Vagina (tissue), 2 donors: ENCODE results near the gene UBXN2A. TPM values are rescaled to one million over a fixed set of nuclear protein-coding genes. Genes with fewer than 3 reads are reported as not detected.

ENCODE experiments used
- DNase-seq, 2 donors: peaks; one replicate each; pipeline ENCODE4 v3.0.0-alpha.2; 2017; ENCODE audit errors: extremely low spot score in 2 of 2
- H3K27ac ChIP-seq: fragments of 200-600 bp; sonication (generic); one replicate; pipeline ENCODE4 v1.5.1; 2019
- H3K27me3 ChIP-seq: fragments of 200-600 bp; sonication (generic); one replicate; pipeline ENCODE4 v1.5.1; 2019
- H3K36me3 ChIP-seq, 2 donors: fragments of 200-600 bp; sonication (generic); one replicate each; pipeline ENCODE4 v1.5.1; 2017 to 2019
- H3K4me1 ChIP-seq: fragments of 200-600 bp; sonication (generic); one replicate; pipeline ENCODE4 v1.5.1; 2019
- H3K4me3 ChIP-seq, 2 donors: fragments of 200-600 bp; sonication (generic); 1 replicate in 1 of 2; 2 replicates in 1 of 2; pipeline ENCODE4 v1.5.1; 2016 to 2019
- H3K9me3 ChIP-seq: fragments of 200-600 bp; sonication (generic); one replicate; pipeline ENCODE4 v1.5.1; 2019
- POLR2A ChIP-seq, 2 donors: fragments of 450-650 bp; IDR thresholded peaks; one replicate each; pipeline ENCODE4 v1.6.1; 2017; ENCODE audit warnings: antibody characterized with exemption in 2 of 2, mild to moderate bottlenecking in 2 of 2, moderate library complexity in 2 of 2
- POLR2AphosphoS5 ChIP-seq, 2 donors: sonication (generic); formaldehyde crosslinking; IDR thresholded peaks; one replicate each; pipeline ENCODE4 v1.9.0; 2017; ENCODE audit warnings: antibody characterized with exemption in 2 of 2, mild to moderate bottlenecking in 2 of 2, low read depth in 1 of 2; ENCODE audit not compliant: insufficient read depth in 1 of 2
- intact Hi-C: fragments of 100-400 bp; cut with DNase I; formaldehyde crosslinking; loops from one replicate; pipeline ENCODE4 v1.15.1; 2023
- total RNA-seq: library from RNA; depleted of rRNA; stranded (reverse); fragments of >200 nt; gene quantifications from one replicate; pipeline ENCODE4 v1.2.3, GENCODE V29; 2016
- TF ChIP-seq, protein P1 (sequence below), 3 experiments: fragments of 450-650 bp in 2 of 3; fragments of 200-600 bp in 1 of 3; sonication (generic) in 1 of 3; IDR thresholded peaks; one replicate each; pipeline ENCODE4 v1.5.1; 2017 to 2019; ENCODE audit warnings: antibody characterized with exemption in 3 of 3, mild to moderate bottlenecking in 2 of 3, moderate library complexity in 2 of 3

The UBXN2A gene
- total RNA-seq, result 12.5 TPM

- no peak for DNase-seq
- Histone ChIP-seq H3K36me3 (no peaks in the 10 kb centered on the region), H3K4me3 (peak within 1 kb of the TSS; percentile 70 to 75), H3K27ac (peak within 1 kb of the TSS; percentile 94), H3K27me3 (no peaks in the 10 kb centered on the region), H3K4me1 (peaks cover 31% of the 10 kb centered on the region), H3K9me3 (no peaks in the 10 kb centered on the region)
- intact Hi-C loops, result no loop called here
- TF ChIP-seq POLR2A (IDR thresholded peaks at IDR 0.05) (peak in 1 of 2 donors; percentile 69), POLR2AphosphoS5 (IDR thresholded peaks at IDR 0.05; ENCODE audit: insufficient read depth in 1 of 2, low read depth in 1 of 2) (peak in 1 of 2 donors; percentile 45)
- TF ChIP-seq, protein P1, sequence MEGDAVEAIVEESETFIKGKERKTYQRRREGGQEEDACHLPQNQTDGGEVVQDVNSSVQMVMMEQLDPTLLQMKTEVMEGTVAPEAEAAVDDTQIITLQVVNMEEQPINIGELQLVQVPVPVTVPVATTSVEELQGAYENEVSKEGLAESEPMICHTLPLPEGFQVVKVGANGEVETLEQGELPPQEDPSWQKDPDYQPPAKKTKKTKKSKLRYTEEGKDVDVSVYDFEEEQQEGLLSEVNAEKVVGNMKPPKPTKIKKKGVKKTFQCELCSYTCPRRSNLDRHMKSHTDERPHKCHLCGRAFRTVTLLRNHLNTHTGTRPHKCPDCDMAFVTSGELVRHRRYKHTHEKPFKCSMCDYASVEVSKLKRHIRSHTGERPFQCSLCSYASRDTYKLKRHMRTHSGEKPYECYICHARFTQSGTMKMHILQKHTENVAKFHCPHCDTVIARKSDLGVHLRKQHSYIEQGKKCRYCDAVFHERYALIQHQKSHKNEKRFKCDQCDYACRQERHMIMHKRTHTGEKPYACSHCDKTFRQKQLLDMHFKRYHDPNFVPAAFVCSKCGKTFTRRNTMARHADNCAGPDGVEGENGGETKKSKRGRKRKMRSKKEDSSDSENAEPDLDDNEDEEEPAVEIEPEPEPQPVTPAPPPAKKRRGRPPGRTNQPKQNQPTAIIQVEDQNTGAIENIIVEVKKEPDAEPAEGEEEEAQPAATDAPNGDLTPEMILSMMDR (IDR thresholded peaks at IDR 0.05), result no peak
Measured at GRCh38 chr2:23939987-23940717, at the start of gene UBXN2A. TSS of gene UBXN2A (plus strand) at chr2:23940463. CDS start at chr2:23958315, 17,852 bp downstream.

- peak overlapping the region; percentile 80 for H3K27ac ChIP-seq
- H3K4me1 ChIP-seq, result peaks cover 52% of the 10 kb centered on the region
- no peaks in the 10 kb centered on the region for H3K36me3 ChIP-seq
- TF ChIP-seq POLR2A (IDR thresholded peaks at IDR 0.05), result no peak
- no peak for TF ChIP-seq POLR2AphosphoS5 (IDR thresholded peaks at IDR 0.05; ENCODE audit: insufficient read depth in 1 of 2, low read depth in 1 of 2)
- TF ChIP-seq, protein P1 (IDR thresholded peaks at IDR 0.05), result no peak
- no peaks in the 10 kb centered on the region for H3K9me3 ChIP-seq
- no peaks in the 10 kb centered on the region for H3K27me3 ChIP-seq
- no peak for DNase-seq
- intact Hi-C loops, result no loop called here
- H3K4me3 ChIP-seq, result no peak overlapping the region
Measured at GRCh38 chr2:23900133-23900532, 40.1 kb upstream of the UBXN2A start.

GRCh38 chr2:23900541-23901322 is 39.5 kb upstream of the UBXN2A start:
- Histone ChIP-seq H3K27me3 (no peaks in the 10 kb centered on the region), H3K36me3 (no peaks in the 10 kb centered on the region), H3K27ac (peak overlapping the region; percentile 80), H3K4me1 (peaks cover 55% of the 10 kb centered on the region), H3K9me3 (no peaks in the 10 kb centered on the region), H3K4me3 (no peak overlapping the region)
- intact Hi-C loops, result no loop called here
- no peak for TF ChIP-seq POLR2A (IDR thresholded peaks at IDR 0.05)
- TF ChIP-seq POLR2AphosphoS5 (IDR thresholded peaks at IDR 0.05; ENCODE audit: insufficient read depth in 1 of 2, low read depth in 1 of 2), result peak in 1 of 2 donors; percentile 67
- TF ChIP-seq, protein P1 (IDR thresholded peaks at IDR 0.05), result no peak
- DNase-seq, result no peak

DNA sequence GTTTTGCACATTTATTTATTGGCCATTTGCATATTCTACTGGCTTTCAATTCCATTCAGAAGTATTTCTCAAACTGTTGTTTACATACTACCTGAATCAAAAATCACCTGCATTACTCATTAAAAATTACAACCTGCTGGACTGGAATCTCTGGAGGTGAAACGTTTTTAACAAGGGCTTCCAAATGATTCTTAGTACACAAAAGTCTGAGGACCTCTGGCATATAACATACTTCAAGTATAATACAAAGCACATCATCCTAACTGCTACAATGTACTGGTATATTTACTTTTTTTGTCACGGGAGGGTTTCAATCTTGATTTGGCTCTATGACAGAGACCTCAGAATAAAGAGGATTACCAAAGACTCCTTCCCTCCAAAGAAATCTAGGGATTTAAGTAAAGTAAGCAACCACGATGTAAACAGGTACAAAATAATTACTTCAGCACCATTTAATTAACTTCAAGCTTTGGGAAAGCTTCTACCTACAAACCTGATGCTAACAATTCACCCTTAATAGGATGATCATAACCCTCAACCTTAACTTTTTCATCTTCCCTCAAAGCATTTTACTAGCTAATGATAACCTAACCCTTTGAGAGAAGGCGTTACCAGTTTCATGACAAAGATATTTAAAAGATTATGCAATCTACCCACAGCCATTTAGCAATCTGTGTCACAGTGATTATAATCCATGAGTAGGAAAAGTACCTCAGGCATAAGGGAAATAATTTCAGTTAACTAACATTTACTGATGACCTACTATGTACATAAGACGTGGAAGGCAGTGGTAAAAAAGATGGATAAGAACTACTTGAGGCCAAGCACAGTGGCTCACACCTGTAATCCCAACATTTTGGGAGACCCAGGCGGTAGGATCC is 38.1 kb upstream of the UBXN2A start:
- intact Hi-C loops, result no loop called here
- DNase-seq, result no peak
- peak in 1 of 2 donors; percentile 59 for TF ChIP-seq POLR2AphosphoS5 (IDR thresholded peaks at IDR 0.05; ENCODE audit: insufficient read depth in 1 of 2, low read depth in 1 of 2)
- TF ChIP-seq, protein P1 (IDR thresholded peaks at IDR 0.05), result no peak
- no peak overlapping the region for H3K4me3 ChIP-seq
- H3K27me3 ChIP-seq, result no peaks in the 10 kb centered on the region
- H3K4me1 ChIP-seq, result peaks cover 55% of the 10 kb centered on the region
- H3K27ac ChIP-seq, result peak overlapping the region; percentile 80
- H3K36me3 ChIP-seq, result no peaks in the 10 kb centered on the region
- H3K9me3 ChIP-seq, result no peaks in the 10 kb centered on the region
